ENCODE measurements around the gene C17orf75.
"Not testable (repeated sequence)": the region's sequence is repeated elsewhere in the genome, so short reads cannot be mapped to it uniquely, and the experiment has no call there.

C17orf75 gene

GRCh38 chr17:32342603-32343325 lies 791 bp upstream of the C17orf75 start:
- DNase-seq, result no peak

GRCh38 chr17:32341141-32341856 lies 674 bp downstream of the C17orf75 start:
- DNase-seq, result peak; percentile 37 to 42

GRCh38 chr17:32335687-32336086 lies 6.3 kb downstream of the C17orf75 start:
- DNase-seq, result no peak

DNA sequence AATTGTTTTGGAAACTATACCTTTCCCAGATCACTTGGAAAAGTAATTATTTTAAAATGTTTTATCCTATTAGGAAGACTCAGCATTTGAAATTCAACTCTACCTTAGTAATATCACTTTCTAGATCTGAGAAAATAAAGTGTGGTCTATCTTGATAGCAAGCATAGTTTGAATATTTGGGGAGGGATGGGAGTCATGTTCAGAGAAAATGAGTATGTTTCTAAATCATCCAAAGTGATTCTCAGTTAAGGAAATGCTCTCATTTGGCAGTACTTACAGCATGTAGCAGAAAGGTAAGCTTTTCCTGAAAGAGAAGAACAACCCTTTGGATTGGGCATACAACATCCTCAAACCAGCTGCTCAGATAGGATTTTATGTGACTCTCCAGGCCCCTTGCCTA lies 6.9 kb downstream of the C17orf75 start:
- no peak for DNase-seq

DNA sequence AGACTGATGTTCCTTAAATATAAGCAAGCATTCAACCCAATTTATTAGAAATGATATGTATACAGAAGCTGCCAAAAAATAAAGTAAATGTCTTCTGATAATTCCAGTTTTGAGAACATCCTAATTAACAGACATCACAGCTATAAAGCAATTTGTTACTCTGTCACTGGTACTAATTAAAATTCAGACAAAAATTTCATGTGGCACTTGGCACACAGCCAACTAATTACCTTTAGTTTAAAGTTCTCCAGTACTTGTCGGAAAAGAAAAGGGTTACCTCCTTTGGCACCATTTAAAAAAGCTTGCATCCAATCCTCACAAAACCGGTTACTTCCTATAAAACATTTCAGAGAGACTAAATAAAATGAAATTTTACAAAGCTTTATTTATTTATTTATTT lies 8.8 kb downstream of the C17orf75 start:
- no peak for DNase-seq

- no peak for DNase-seq
Measured at GRCh38 chr17:32331243-32332040, 10.5 kb downstream of the C17orf75 start.

DNA sequence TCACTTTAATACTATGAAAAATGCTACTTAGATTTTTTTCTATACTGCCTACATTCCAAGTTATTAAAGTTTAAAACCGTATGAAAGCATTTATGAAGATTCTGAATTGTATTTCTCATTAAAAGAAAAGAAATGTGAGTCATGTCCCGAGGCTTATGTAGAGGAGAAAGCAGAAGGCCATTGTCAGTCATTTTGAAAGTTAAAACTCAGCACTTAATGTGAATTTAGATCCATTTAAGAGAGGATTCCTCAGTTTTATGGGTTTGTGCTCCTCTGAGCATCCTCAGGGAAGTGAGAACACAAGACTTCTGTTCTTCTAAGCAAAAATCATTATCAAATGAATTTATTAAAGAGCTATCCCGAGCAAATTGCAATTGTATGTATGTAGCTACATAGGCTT lies 11.8 kb downstream of the C17orf75 start:
- no peak for DNase-seq

GRCh38 chr17:32327911-32328310 lies 14.1 kb downstream of the C17orf75 start:
- no peak for DNase-seq

GRCh38 chr17:32323811-32324491 lies 18.0 kb downstream of the C17orf75 start:
- DNase-seq, result peak; percentile 18 to 25

- no peak for DNase-seq
Measured at GRCh38 chr17:32323046-32323445, 18.9 kb downstream of the C17orf75 start.

DNA sequence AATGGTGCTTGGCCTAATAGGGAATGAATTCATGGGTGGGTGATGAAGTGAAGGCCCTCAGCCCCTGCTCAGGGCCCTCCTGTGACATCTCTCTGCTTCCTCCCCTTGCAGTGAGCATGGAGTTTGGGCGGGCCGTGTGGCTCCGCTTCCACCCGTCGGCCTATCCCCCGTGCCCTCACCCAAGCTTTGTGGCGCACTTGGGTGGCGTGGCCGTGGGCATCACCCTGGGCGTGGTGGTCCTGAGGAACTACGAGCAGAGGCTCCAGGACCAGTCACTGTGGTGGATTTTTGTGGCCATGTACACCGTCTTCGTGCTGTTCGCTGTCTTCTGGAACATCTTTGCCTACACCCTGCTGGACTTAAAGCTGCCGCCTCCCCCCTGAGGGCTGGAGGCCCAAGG lies 21.1 kb downstream of the C17orf75 start:
- DNase-seq, result no peak

DNA sequence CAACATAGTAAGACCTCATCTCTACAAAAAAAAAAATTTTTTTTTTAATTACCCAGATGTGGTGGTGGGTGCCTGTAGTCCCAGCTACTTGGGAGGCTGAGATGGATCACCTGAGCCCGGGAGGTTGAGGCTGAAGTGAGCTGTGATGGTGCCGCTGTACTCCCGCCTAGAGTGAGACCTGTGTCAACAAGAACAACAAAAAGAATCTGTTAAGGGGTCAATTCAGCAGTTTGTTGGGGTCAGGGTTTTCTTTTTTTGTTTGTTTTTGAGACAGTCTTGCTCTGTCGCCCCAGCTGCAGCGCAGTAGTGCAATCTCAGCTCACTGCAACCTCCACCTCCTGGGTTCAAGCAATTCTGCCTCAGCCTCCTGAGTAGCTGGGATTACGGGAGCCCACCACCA lies 21.9 kb downstream of the C17orf75 start:
- not testable (repeated sequence) for DNase-seq

DNA sequence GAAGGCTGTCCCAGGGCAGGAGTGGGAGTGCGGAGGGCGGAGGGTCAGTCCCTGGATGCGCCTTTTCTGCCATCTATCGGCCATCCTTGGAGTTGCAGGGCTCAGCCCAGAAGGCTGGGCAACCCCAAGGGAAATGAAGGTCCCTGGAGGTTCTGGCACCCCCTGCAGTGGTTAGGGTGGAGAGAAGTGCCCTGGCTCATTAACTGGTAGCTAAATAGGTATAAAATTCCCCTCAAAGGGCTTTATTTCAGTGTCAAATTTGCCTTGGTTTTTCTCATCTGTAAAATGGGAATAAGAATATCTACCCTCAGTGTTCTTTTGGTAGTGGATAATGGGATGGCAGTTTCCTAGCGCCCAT lies 22.4 kb downstream of the C17orf75 start:
- DNase-seq, result peak; percentile 71 to 75

- DNase-seq, result no peak
Measured at GRCh38 chr17:32318071-32318470, 23.9 kb downstream of the C17orf75 start.

GRCh38 chr17:32317353-32317752 lies 24.6 kb downstream of the C17orf75 start:
- no peak for DNase-seq

- not testable (repeated sequence) for DNase-seq
Measured at GRCh38 chr17:32316653-32317052, 25.3 kb downstream of the C17orf75 start.

GRCh38 chr17:32315171-32315570 lies 26.8 kb downstream of the C17orf75 start:
- DNase-seq, result no peak

DNA sequence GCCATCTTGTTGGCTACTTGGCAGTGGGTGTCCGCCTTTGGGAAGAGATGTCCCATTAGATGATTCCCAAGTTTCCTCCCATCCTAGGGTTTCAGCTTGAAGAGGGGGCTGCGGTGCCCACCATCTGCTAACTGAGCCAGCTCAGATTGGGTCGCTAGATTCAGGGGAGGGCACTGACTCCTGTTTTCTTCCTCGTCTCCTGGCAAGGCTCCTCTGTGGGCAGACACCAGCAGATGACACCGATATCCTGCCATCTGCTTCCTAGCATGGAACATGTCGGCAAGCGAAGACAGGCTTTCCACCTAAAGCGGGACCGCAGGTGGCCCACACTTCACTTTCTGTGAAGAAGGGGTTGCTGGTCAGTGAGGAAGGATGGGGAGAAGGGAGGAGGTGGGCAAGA lies 27.3 kb downstream of the C17orf75 start:
- DNase-seq, result no peak

GRCh38 chr17:32311028-32311536 lies 30.9 kb downstream of the C17orf75 start:
- DNase-seq, result no peak

- no peak for DNase-seq
Measured at GRCh38 chr17:32307658-32308057, 34.3 kb downstream of the C17orf75 start.

DNA sequence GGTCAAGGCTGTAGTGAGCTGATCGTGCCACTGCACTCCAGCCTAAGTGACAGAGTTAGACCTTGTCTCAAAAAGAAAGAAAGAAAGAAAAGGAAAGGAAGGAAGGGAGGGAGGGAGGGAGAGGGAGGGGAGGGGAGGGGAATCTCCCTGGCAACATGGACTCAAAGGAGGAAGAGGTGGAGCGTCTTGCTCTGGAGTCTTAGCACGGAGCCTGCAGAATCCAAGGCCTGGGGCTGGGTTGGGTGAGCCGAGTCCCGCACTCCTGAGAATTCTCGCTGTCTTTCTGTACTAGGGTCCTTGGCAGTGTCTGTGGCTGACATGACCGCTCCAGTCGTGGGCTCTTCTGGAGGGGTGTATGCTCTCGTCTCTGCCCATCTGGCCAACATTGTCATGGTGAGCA lies 36.9 kb downstream of the C17orf75 start:
- DNase-seq, result no peak

- DNase-seq, result no peak
Measured at GRCh38 chr17:32303781-32304288, 38.1 kb downstream of the C17orf75 start.

Data from activated CD4-positive, alpha-beta T cell treated with anti-CD3 and anti-CD28 coated beads, Interleukin-2, amount 50 U/mL, for 4 hours (primary cell).